ENCODE data around the gene GRIN2C. TPM values are rescaled to one million over a fixed set of nuclear protein-coding genes. Genes with fewer than 3 reads are reported as not detected.

Gene GRIN2C
- total RNA-seq, 4 donors from 2014 or later: 0.16 to 3.5 (median 0.42) TPM; not detected in 1

DNA sequence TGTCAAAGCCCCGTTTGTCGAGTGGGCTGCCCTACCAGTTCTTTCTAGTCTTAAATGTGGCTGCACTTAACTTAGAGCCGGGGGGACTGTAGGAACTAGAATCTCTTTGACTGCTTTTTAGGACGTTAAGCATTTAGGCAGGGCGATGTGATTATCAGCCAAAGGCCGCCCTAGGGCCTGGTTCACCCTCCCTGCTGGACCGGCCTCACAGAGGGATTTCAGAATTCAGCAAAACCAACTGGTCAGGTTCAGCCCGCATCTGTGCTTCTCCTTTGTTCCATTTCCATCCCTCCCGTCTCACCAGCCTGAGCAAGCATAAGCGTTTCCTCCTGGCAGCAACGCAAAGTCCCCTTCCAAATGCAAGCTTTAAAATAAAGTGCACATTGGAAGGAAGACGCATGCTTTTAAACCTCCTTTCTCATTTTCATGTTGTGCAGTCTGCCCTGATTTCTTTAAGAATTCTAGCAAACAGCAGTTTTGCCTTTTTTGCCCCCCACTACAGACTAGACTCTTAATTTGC lies 67.0 kb downstream of the GRIN2C start:
- TF ChIP-seq, protein P1, sequence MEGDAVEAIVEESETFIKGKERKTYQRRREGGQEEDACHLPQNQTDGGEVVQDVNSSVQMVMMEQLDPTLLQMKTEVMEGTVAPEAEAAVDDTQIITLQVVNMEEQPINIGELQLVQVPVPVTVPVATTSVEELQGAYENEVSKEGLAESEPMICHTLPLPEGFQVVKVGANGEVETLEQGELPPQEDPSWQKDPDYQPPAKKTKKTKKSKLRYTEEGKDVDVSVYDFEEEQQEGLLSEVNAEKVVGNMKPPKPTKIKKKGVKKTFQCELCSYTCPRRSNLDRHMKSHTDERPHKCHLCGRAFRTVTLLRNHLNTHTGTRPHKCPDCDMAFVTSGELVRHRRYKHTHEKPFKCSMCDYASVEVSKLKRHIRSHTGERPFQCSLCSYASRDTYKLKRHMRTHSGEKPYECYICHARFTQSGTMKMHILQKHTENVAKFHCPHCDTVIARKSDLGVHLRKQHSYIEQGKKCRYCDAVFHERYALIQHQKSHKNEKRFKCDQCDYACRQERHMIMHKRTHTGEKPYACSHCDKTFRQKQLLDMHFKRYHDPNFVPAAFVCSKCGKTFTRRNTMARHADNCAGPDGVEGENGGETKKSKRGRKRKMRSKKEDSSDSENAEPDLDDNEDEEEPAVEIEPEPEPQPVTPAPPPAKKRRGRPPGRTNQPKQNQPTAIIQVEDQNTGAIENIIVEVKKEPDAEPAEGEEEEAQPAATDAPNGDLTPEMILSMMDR (IDR thresholded peaks at IDR 0.05): no peak
- TF ChIP-seq POLR2A (IDR thresholded peaks at IDR 0.05): no peak
- no peak for TF ChIP-seq EP300 (IDR thresholded peaks at IDR 0.05)
- no peak for TF ChIP-seq POLR2AphosphoS5 (IDR thresholded peaks at IDR 0.05)
- H3K27ac ChIP-seq: no peak overlapping the region
- H3K4me3 ChIP-seq: no peak overlapping the region
- no peaks in the 10 kb centered on the region for H3K27me3 ChIP-seq
- peaks cover 0 to 88% of the 10 kb centered on the region in 2 donors for H3K36me3 ChIP-seq
- no peaks in the 10 kb centered on the region for H3K9me3 ChIP-seq
- 94 to 97% methylated on average over 2 to 10 of the region's 12 CpGs for WGBS, 2 donors (ENCODE audit: low coverage in 1 of 2)
- no peak for ATAC-seq
- peaks cover 0 to 9% (median 0%) of the 10 kb centered on the region in 3 donors for H3K4me1 ChIP-seq

Other genes with a start within 250 kb of the GRIN2C start
- gene CD300E, start 236.1 kb downstream of the GRIN2C start, total RNA-seq: 1 to 10 TPM in 1 of 4 donors, under 1 TPM in 3; 0.16 to 3.9 (median 0.41) TPM
- under 1 TPM in 1 of 4 donors, not detected in 3; 0.27 TPM for gene CD300LF, start 147.0 kb downstream of the GRIN2C start, total RNA-seq
- gene RAB37, start 122.6 kb downstream of the GRIN2C start, total RNA-seq: 1 to 10 TPM; 1.2 to 5.1 (median 2.0) TPM
- gene NHERF1, start 111.3 kb downstream of the GRIN2C start, total RNA-seq: 10 to 100 TPM; 10.3 to 25.7 (median 19.9) TPM
- 10 to 100 TPM; 21.7 to 34.7 (median 26.3) TPM for gene NAT9, start 83.5 kb downstream of the GRIN2C start, total RNA-seq
- gene FDXR, start 13.1 kb upstream of the GRIN2C start, total RNA-seq: 1 to 10 TPM; 3.6 to 7.8 (median 4.6) TPM
- gene FADS6, start 33.7 kb upstream of the GRIN2C start, total RNA-seq: under 1 TPM in 1 of 4 donors, not detected in 3; 0.37 TPM
- gene USH1G, start 63.4 kb upstream of the GRIN2C start, total RNA-seq: not detected
- not detected for gene OTOP2, start 64.4 kb upstream of the GRIN2C start, total RNA-seq
- gene OTOP3, start 76.0 kb upstream of the GRIN2C start, total RNA-seq: under 1 TPM in 2 of 4 donors, not detected in 2; 0.31 to 0.82 TPM
- gene HID1, start 112.9 kb upstream of the GRIN2C start, total RNA-seq: 10 to 100 TPM in 2 of 4 donors, 1 to 10 TPM in 2; 4.6 to 21.9 (median 10.8) TPM
- 10 to 100 TPM; 11.8 to 35.3 (median 18.1) TPM for gene CDR2L, start 127.7 kb upstream of the GRIN2C start, total RNA-seq
- gene MRPL58, start 152.8 kb upstream of the GRIN2C start, total RNA-seq: 100 to 1,000 TPM in 1 of 4 donors, 10 to 100 TPM in 3; 36.6 to 112 (median 50.5) TPM
- gene ATP5PD, start 187.1 kb upstream of the GRIN2C start, total RNA-seq: 100 to 1,000 TPM; 213 to 337 (median 307) TPM
- gene KCTD2, start 187.3 kb upstream of the GRIN2C start, total RNA-seq: 10 to 100 TPM; 27.1 to 39.7 (median 28.8) TPM
- gene SLC16A5, start 228.1 kb upstream of the GRIN2C start, total RNA-seq: 1 to 10 TPM; 4.0 to 6.9 (median 5.2) TPM

Data from gastroesophageal sphincter (tissue), 4 donors.